Lung (tissue), 12 donors: ENCODE measurements around the gene PTGR2. TPM values are rescaled to one million over a fixed set of nuclear protein-coding genes. Genes with fewer than 3 reads are reported as not detected.

Experiments used
- ATAC-seq: fragments of 200-7000 bp; cut with Tn5 transposase; one replicate; pipeline ENCODE4 v1.9.1; 2020; ENCODE audit warnings: moderate number of reproducible peaks; ENCODE audit not compliant: insufficient read depth, low FRiP score
- DNase-seq, 3 donors: peaks; one replicate each; pipeline ENCODE4 v3.0.0-alpha.2; 2013 to 2017
- H3K27ac ChIP-seq, 2 donors: one replicate each; pipeline ENCODE4 v1.5.1; 2013; ENCODE audit warnings: mild to moderate bottlenecking in 2 of 2, moderate library complexity in 2 of 2, control low read depth in 1 of 2, inconsistent platforms in 1 of 2, low read depth in 1 of 2, low read length in 1 of 2
- H3K27me3 ChIP-seq, 3 donors: one replicate each; pipeline ENCODE4 v1.5.1; 2013; ENCODE audit warnings: low read length in 2 of 3; ENCODE audit not compliant: control insufficient read depth in 3 of 3, insufficient read depth in 3 of 3
- H3K36me3 ChIP-seq, 4 donors: one replicate each; pipeline ENCODE4 v1.5.1; 2013; ENCODE audit warnings: low read length in 4 of 4, mild to moderate bottlenecking in 1 of 4, moderate library complexity in 1 of 4; ENCODE audit not compliant: control insufficient read depth in 4 of 4, insufficient read depth in 4 of 4
- H3K4me1 ChIP-seq, 5 donors: one replicate each; pipeline ENCODE4 v1.5.1; 2013; ENCODE audit warnings: low read length in 5 of 5, mild to moderate bottlenecking in 2 of 5, moderate library complexity in 1 of 5; ENCODE audit not compliant: control insufficient read depth in 5 of 5, insufficient read depth in 5 of 5
- H3K4me3 ChIP-seq: one replicate; pipeline ENCODE4 v1.5.1; 2013; ENCODE audit warnings: mild to moderate bottlenecking, control low read depth, moderate library complexity
- H3K9ac ChIP-seq, 2 donors: one replicate each; pipeline ENCODE4 v1.5.1; 2013; ENCODE audit warnings: low read length in 2 of 2, control low read depth in 1 of 2; ENCODE audit not compliant: insufficient read depth in 1 of 2
- H3K9me3 ChIP-seq, 4 donors: one replicate each; pipeline ENCODE4 v1.5.1; 2013; ENCODE audit warnings: low read length in 3 of 4, mild to moderate bottlenecking in 1 of 4, moderate library complexity in 1 of 4; ENCODE audit not compliant: control insufficient read depth in 4 of 4, insufficient read depth in 3 of 4
- CTCF ChIP-seq: IDR thresholded peaks from 2 replicates; pipeline ENCODE4 v1.5.1; 2012; ENCODE audit warnings: mild to moderate bottlenecking; ENCODE audit errors: control extremely low read depth, extremely low read depth
- WGBS, 2 donors: extraction: QIAGEN DNeasy Blood & Tissue Kit; methylation state at CpG; one replicate each; pipeline ENCODE4 v1.1.7; 2013; 5-methylcytosine and 5-hydroxymethylcytosine counted together
- polyA plus RNA-seq, 2 donors: library from polyadenylated mRNA; stranded (reverse); fragments of 200-250 nt; gene quantifications; one replicate each; pipeline ENCODE4 v1.2.1, GENCODE V29; 2013
- total RNA-seq, 2 donors: library from RNA; depleted of rRNA in 1 of 2; stranded (reverse); fragments of >200 nt in 1 of 2; gene quantifications; one replicate each; pipeline ENCODE4 v1.2.1, GENCODE V29; 2014 to 2021
- donor health status: control.
- donor health status: control.
- donor health status: Bipolar disorder and iron deficiency.
- donor health status: healthy.
- donor health status: DM: yes; HTN: yes; CAD: no.

The PTGR2 gene
- total and polyA plus RNA-seq, 4 donors: 5.7 to 13.9 (median 9.6) TPM

GRCh38 chr14:73843296-73843695 lies 8.3 kb upstream of the PTGR2 start:
- no peak for ATAC-seq
- no peaks in the 10 kb centered on the region for H3K9me3 ChIP-seq
- H3K4me1 ChIP-seq: no peaks in the 10 kb centered on the region
- no peak overlapping the region for H3K4me3 ChIP-seq
- TF ChIP-seq CTCF: no peak
- no peak overlapping the region for H3K9ac ChIP-seq
- H3K27me3 ChIP-seq: no peaks in the 10 kb centered on the region
- 65 to 77% methylated on average over 2 of the region's 2 CpGs for WGBS, 2 donors
- no peak overlapping the region for H3K27ac ChIP-seq
- no peak for DNase-seq
- no peaks in the 10 kb centered on the region for H3K36me3 ChIP-seq

GRCh38 chr14:73846947-73847346 lies 4.7 kb upstream of the PTGR2 start:
- no peaks in the 10 kb centered on the region for H3K27me3 ChIP-seq
- 87% methylated on average over 4 of the region's 4 CpGs for WGBS, 2 donors

DNA sequence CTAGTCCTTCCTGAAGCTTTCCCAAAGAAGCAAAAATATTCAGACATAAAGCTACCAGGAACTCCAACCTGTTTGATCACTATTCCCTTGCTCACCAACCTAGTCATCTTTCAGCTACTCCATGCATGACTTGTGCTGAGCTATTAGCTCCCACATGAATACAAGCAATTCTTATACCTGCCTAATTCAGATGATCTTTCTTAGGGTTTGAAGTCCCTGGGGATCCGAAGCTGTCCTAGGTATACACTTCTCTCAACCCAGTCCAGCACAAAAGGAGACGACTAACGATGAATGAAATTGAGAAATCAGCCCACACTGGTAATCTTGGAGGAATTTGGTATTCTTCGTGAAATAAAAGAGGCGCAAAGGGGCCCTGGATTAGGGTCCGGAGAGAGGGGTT lies 631 bp upstream of the PTGR2 start:
- H3K27me3 ChIP-seq: no peaks in the 10 kb centered on the region
- H3K4me1 ChIP-seq: peaks cover 2 to 15% (median 8%) of the 10 kb centered on the region in 5 donors
- H3K9ac ChIP-seq: peak overlapping the region; percentile 83 to 96
- 51 to 52% methylated on average over 6 of the region's 6 CpGs for WGBS, 2 donors
- ATAC-seq: no peak
- H3K36me3 ChIP-seq: no peaks in the 10 kb centered on the region
- no peak overlapping the region for H3K4me3 ChIP-seq
- no peak for TF ChIP-seq CTCF
- H3K9me3 ChIP-seq: no peaks in the 10 kb centered on the region
- peak in 1 of 3 donors; percentile 11 for DNase-seq
- H3K27ac ChIP-seq: peak overlapping the region; percentile 85 to 96

More at GRCh38 chr14:73846947-73847346, 4.7 kb upstream of the PTGR2 start:
- Histone ChIP-seq H3K9ac (no peak overlapping the region), H3K4me3 (no peak overlapping the region), H3K4me1 (peaks cover 0 to 7% (median 4%) of the 10 kb centered on the region in 5 donors), H3K27ac (no peak overlapping the region), H3K36me3 (no peaks in the 10 kb centered on the region), H3K9me3 (no peaks in the 10 kb centered on the region)
- TF ChIP-seq CTCF: no peak
- ATAC-seq (no peak), DNase-seq (no peak)

- ATAC-seq (no peak), DNase-seq (peak in 1 of 3 donors; percentile 18)
- Histone ChIP-seq H3K27ac (no peak overlapping the region), H3K9ac (no peak overlapping the region), H3K36me3 (peaks cover 0 to 11% (median 6%) of the 10 kb centered on the region in 4 donors), H3K9me3 (no peaks in the 10 kb centered on the region), H3K4me3 (no peak overlapping the region), H3K27me3 (no peaks in the 10 kb centered on the region), H3K4me1 (no peaks in the 10 kb centered on the region)
- no peak for TF ChIP-seq CTCF
These were observed 7.5 kb downstream of the PTGR2 start for GRCh38 chr14:73859145-73859544.
